ENCODE measurements around the gene SFTPB.
"Not testable (repeated sequence)": the region's sequence is repeated elsewhere in the genome, so short reads cannot be mapped to it uniquely, and the experiment has no call there.

The SFTPB gene

GRCh38 chr2:85675866-85676548 is 8.0 kb upstream of the SFTPB start:
- no peaks in the 10 kb centered on the region for H3K9me3 ChIP-seq (ENCODE audit: control insufficient read depth, insufficient read depth, low read depth, low read length)
- no peaks in the 10 kb centered on the region for H3K36me3 ChIP-seq (ENCODE audit: control insufficient read depth, insufficient read depth, low read length)
- no peak overlapping the region for H3K4me3 ChIP-seq (ENCODE audit: low read depth, low read length)
- no peak overlapping the region for H3K9ac ChIP-seq (ENCODE audit: low read length)
- no peak overlapping the region for H3K27ac ChIP-seq (ENCODE audit: low read depth, low read length)
- H3K4me1 ChIP-seq (ENCODE audit: control insufficient read depth, insufficient read depth, low read length), result peaks cover 11% of the 10 kb centered on the region
- H3K27me3 ChIP-seq (ENCODE audit: control insufficient read depth, insufficient read depth, low read length), result peaks cover 3% of the 10 kb centered on the region; the same call in 1 of the 2 replicates

- H3K9me3 ChIP-seq (ENCODE audit: control insufficient read depth, insufficient read depth, low read depth, low read length), result no peaks in the 10 kb centered on the region
- H3K27ac ChIP-seq (ENCODE audit: low read depth, low read length), result no peak overlapping the region
- H3K9ac ChIP-seq (ENCODE audit: low read length), result no peak overlapping the region
- H3K27me3 ChIP-seq (ENCODE audit: control insufficient read depth, insufficient read depth, low read length), result peaks cover 3% of the 10 kb centered on the region; the same call in 1 of the 2 replicates
- no peaks in the 10 kb centered on the region for H3K36me3 ChIP-seq (ENCODE audit: control insufficient read depth, insufficient read depth, low read length)
- no peak overlapping the region for H3K4me3 ChIP-seq (ENCODE audit: low read depth, low read length)
- peaks cover 11% of the 10 kb centered on the region for H3K4me1 ChIP-seq (ENCODE audit: control insufficient read depth, insufficient read depth, low read length)
Measured at GRCh38 chr2:85675427-85675826, 7.4 kb upstream of the SFTPB start.

GRCh38 chr2:85674417-85674816 is 6.4 kb upstream of the SFTPB start:
- Histone ChIP-seq H3K4me1 (ENCODE audit: control insufficient read depth, insufficient read depth, low read length) (peaks cover 11% of the 10 kb centered on the region), H3K4me3 (ENCODE audit: low read depth, low read length) (no peak overlapping the region), H3K9ac (ENCODE audit: low read length) (no peak overlapping the region), H3K9me3 (ENCODE audit: control insufficient read depth, insufficient read depth, low read depth, low read length) (no peaks in the 10 kb centered on the region), H3K27ac (ENCODE audit: low read depth, low read length) (no peak overlapping the region), H3K36me3 (ENCODE audit: control insufficient read depth, insufficient read depth, low read length) (no peaks in the 10 kb centered on the region), H3K27me3 (ENCODE audit: control insufficient read depth, insufficient read depth, low read length) (peaks cover 2% of the 10 kb centered on the region; the same call in 1 of the 2 replicates)

- Histone ChIP-seq H3K27me3 (ENCODE audit: control insufficient read depth, insufficient read depth, low read length) (no peaks in the 10 kb centered on the region), H3K36me3 (ENCODE audit: control insufficient read depth, insufficient read depth, low read length) (no peaks in the 10 kb centered on the region), H3K9ac (ENCODE audit: low read length) (no peak overlapping the region), H3K9me3 (ENCODE audit: control insufficient read depth, insufficient read depth, low read depth, low read length) (no peaks in the 10 kb centered on the region), H3K4me3 (ENCODE audit: low read depth, low read length) (no peak overlapping the region), H3K27ac (ENCODE audit: low read depth, low read length) (no peak overlapping the region), H3K4me1 (ENCODE audit: control insufficient read depth, insufficient read depth, low read length) (peaks cover 8% of the 10 kb centered on the region)
Measured at GRCh38 chr2:85673716-85674375, 5.8 kb upstream of the SFTPB start.

- Histone ChIP-seq H3K9ac (ENCODE audit: low read length) (no peak overlapping the region), H3K36me3 (ENCODE audit: control insufficient read depth, insufficient read depth, low read length) (no peaks in the 10 kb centered on the region), H3K27ac (ENCODE audit: low read depth, low read length) (no peak overlapping the region), H3K4me3 (ENCODE audit: low read depth, low read length) (no peak overlapping the region), H3K27me3 (ENCODE audit: control insufficient read depth, insufficient read depth, low read length) (no peaks in the 10 kb centered on the region), H3K4me1 (ENCODE audit: control insufficient read depth, insufficient read depth, low read length) (0 out of 2 replicates have a peak, but pooled peaks cover 5% of the 10 kb centered on the region), H3K9me3 (ENCODE audit: control insufficient read depth, insufficient read depth, low read depth, low read length) (no peaks in the 10 kb centered on the region)
Measured at GRCh38 chr2:85672456-85672855, 4.5 kb upstream of the SFTPB start.

- H3K9ac ChIP-seq (ENCODE audit: low read length); H3K27me3 ChIP-seq (ENCODE audit: control insufficient read depth, insufficient read depth, low read length); H3K9me3 ChIP-seq (ENCODE audit: control insufficient read depth, insufficient read depth, low read depth, low read length); H3K4me1 ChIP-seq (ENCODE audit: control insufficient read depth, insufficient read depth, low read length); H3K36me3 ChIP-seq (ENCODE audit: control insufficient read depth, insufficient read depth, low read length); H3K4me3 ChIP-seq (ENCODE audit: low read depth, low read length); H3K27ac ChIP-seq (ENCODE audit: low read depth, low read length): not testable (repeated sequence)
Measured at GRCh38 chr2:85670416-85670815, 2.4 kb upstream of the SFTPB start.

- no peak overlapping the region for H3K27ac ChIP-seq (ENCODE audit: low read depth, low read length)
- no peaks in the 10 kb centered on the region for H3K9me3 ChIP-seq (ENCODE audit: control insufficient read depth, insufficient read depth, low read depth, low read length)
- no peaks in the 10 kb centered on the region for H3K36me3 ChIP-seq (ENCODE audit: control insufficient read depth, insufficient read depth, low read length)
- H3K4me3 ChIP-seq (ENCODE audit: low read depth, low read length), result no peak overlapping the region
- H3K27me3 ChIP-seq (ENCODE audit: control insufficient read depth, insufficient read depth, low read length), result no peaks in the 10 kb centered on the region
- H3K4me1 ChIP-seq (ENCODE audit: control insufficient read depth, insufficient read depth, low read length), result 0 out of 2 replicates have a peak, but pooled peaks cover 5% of the 10 kb centered on the region
- no peak overlapping the region for H3K9ac ChIP-seq (ENCODE audit: low read length)
Measured at GRCh38 chr2:85669549-85669948, 1.6 kb upstream of the SFTPB start.

- H3K9me3 ChIP-seq (ENCODE audit: control insufficient read depth, insufficient read depth, low read depth, low read length), result no peaks in the 10 kb centered on the region
- H3K9ac ChIP-seq (ENCODE audit: low read length), result no peak overlapping the region
- H3K4me3 ChIP-seq (ENCODE audit: low read depth, low read length), result no peak overlapping the region
- no peak overlapping the region for H3K27ac ChIP-seq (ENCODE audit: low read depth, low read length)
- no peaks in the 10 kb centered on the region for H3K36me3 ChIP-seq (ENCODE audit: control insufficient read depth, insufficient read depth, low read length)
- H3K27me3 ChIP-seq (ENCODE audit: control insufficient read depth, insufficient read depth, low read length), result no peaks in the 10 kb centered on the region
- H3K4me1 ChIP-seq (ENCODE audit: control insufficient read depth, insufficient read depth, low read length), result 0 out of 2 replicates have a peak, but pooled peaks cover 5% of the 10 kb centered on the region
Measured at GRCh38 chr2:85668857-85669142, 801 bp upstream of the SFTPB start.

GRCh38 chr2:85667561-85668008 is 414 bp downstream of the SFTPB start:
- Histone ChIP-seq H3K4me1 (ENCODE audit: control insufficient read depth, insufficient read depth, low read length) (peaks cover 7% of the 10 kb centered on the region; the same call in 1 of the 2 replicates), H3K36me3 (ENCODE audit: control insufficient read depth, insufficient read depth, low read length) (no peaks in the 10 kb centered on the region), H3K27me3 (ENCODE audit: control insufficient read depth, insufficient read depth, low read length) (no peaks in the 10 kb centered on the region), H3K27ac (ENCODE audit: low read depth, low read length) (no peak overlapping the region), H3K9ac (ENCODE audit: low read length) (no peak overlapping the region), H3K4me3 (ENCODE audit: low read depth, low read length) (no peak overlapping the region), H3K9me3 (ENCODE audit: control insufficient read depth, insufficient read depth, low read depth, low read length) (no peaks in the 10 kb centered on the region)

- Histone ChIP-seq H3K9ac (ENCODE audit: low read length) (no peak overlapping the region), H3K9me3 (ENCODE audit: control insufficient read depth, insufficient read depth, low read depth, low read length) (no peaks in the 10 kb centered on the region), H3K36me3 (ENCODE audit: control insufficient read depth, insufficient read depth, low read length) (no peaks in the 10 kb centered on the region), H3K27me3 (ENCODE audit: control insufficient read depth, insufficient read depth, low read length) (no peaks in the 10 kb centered on the region), H3K4me3 (ENCODE audit: low read depth, low read length) (no peak overlapping the region), H3K27ac (ENCODE audit: low read depth, low read length) (no peak overlapping the region), H3K4me1 (ENCODE audit: control insufficient read depth, insufficient read depth, low read length) (peaks cover 7% of the 10 kb centered on the region; the same call in 1 of the 2 replicates)
Measured at GRCh38 chr2:85666435-85667316, 1.3 kb downstream of the SFTPB start.

- no peak overlapping the region for H3K4me3 ChIP-seq (ENCODE audit: low read depth, low read length)
- no peaks in the 10 kb centered on the region for H3K9me3 ChIP-seq (ENCODE audit: control insufficient read depth, insufficient read depth, low read depth, low read length)
- H3K9ac ChIP-seq (ENCODE audit: low read length), result no peak overlapping the region
- H3K36me3 ChIP-seq (ENCODE audit: control insufficient read depth, insufficient read depth, low read length), result no peaks in the 10 kb centered on the region
- H3K4me1 ChIP-seq (ENCODE audit: control insufficient read depth, insufficient read depth, low read length), result peaks cover 7% of the 10 kb centered on the region; the same call in 1 of the 2 replicates
- no peak overlapping the region for H3K27ac ChIP-seq (ENCODE audit: low read depth, low read length)
- no peaks in the 10 kb centered on the region for H3K27me3 ChIP-seq (ENCODE audit: control insufficient read depth, insufficient read depth, low read length)
Measured at GRCh38 chr2:85666016-85666415, 2.0 kb downstream of the SFTPB start.

All from HUES6 (cell line).